Ishikawa (cell line): ENCODE data around the gene SGTA.

Source experiments
- CEBPB ChIP-seq: IDR thresholded peaks from 2 replicates; pipeline ENCODE4 v1.6.1; 2012
- CREB1 ChIP-seq: IDR thresholded peaks from 2 replicates; pipeline ENCODE4 v1.6.1; 2012; ENCODE audit warnings: low read depth
- EGR1 ChIP-seq: IDR thresholded peaks from 2 replicates; pipeline ENCODE4 v1.6.1; 2012
- EP300 ChIP-seq: IDR thresholded peaks from 2 replicates; pipeline ENCODE4 v1.6.1; 2012; ENCODE audit warnings: borderline replicate concordance
- FOXM1 ChIP-seq: IDR thresholded peaks from 2 replicates; pipeline ENCODE4 v1.6.1; 2012; ENCODE audit warnings: low read depth, borderline replicate concordance
- MAX ChIP-seq: IDR thresholded peaks from 2 replicates; pipeline ENCODE4 v1.6.1; 2012
- NFIC ChIP-seq: IDR thresholded peaks from 2 replicates; pipeline ENCODE4 v1.6.1; 2012
- RAD21 ChIP-seq: IDR thresholded peaks from 2 replicates; pipeline ENCODE4 v1.6.1; 2012; ENCODE audit warnings: low read depth
- REST ChIP-seq: IDR thresholded peaks from 2 replicates; pipeline ENCODE4 v1.6.1; 2012; ENCODE audit warnings: low read depth, mild to moderate bottlenecking
- TAF1 ChIP-seq: IDR thresholded peaks from 2 replicates; pipeline ENCODE4 v1.6.1; 2012; ENCODE audit warnings: low read depth, mild to moderate bottlenecking
- TCF12 ChIP-seq: IDR thresholded peaks from 2 replicates; pipeline ENCODE4 v1.6.1; 2012; ENCODE audit warnings: low read depth
- TEAD4 ChIP-seq: IDR thresholded peaks from 2 replicates; pipeline ENCODE4 v1.6.1; 2012
- USF1 ChIP-seq: IDR thresholded peaks from 2 replicates; pipeline ENCODE4 v1.6.1; 2012
- YY1 ChIP-seq: IDR thresholded peaks from 2 replicates; pipeline ENCODE4 v1.6.1; 2012; ENCODE audit warnings: low read depth

The SGTA gene

GRCh38 chr19:2795827-2796658 is 13.0 kb upstream of the SGTA start:
- TF ChIP-seq CEBPB (no peak), FOXM1 (no peak), TAF1 (no peak), CREB1 (no peak), TEAD4 (no peak), TCF12 (no peak), MAX (no peak), EP300 (no peak), USF1 (no peak), YY1 (no peak), RAD21 (no peak), REST (no peak), NFIC (no peak), EGR1 (no peak)

- TF ChIP-seq EGR1 (no peak), CEBPB (no peak), USF1 (no peak), MAX (no peak), REST (no peak), TCF12 (no peak)
Observed at GRCh38 chr19:2793577-2793976, 10.5 kb upstream of the SGTA start.

GRCh38 chr19:2793126-2793525 is 10.1 kb upstream of the SGTA start:
- TF ChIP-seq NFIC (no peak), EP300 (no peak), TAF1 (no peak), FOXM1 (no peak), TCF12 (no peak), MAX (no peak), EGR1 (no peak), YY1 (no peak), CREB1 (no peak), REST (no peak), TEAD4 (no peak), RAD21 (no peak), USF1 (no peak)

GRCh38 chr19:2791876-2792275 is 8.8 kb upstream of the SGTA start:
- TF ChIP-seq USF1 (no peak), EP300 (no peak), NFIC (no peak), FOXM1 (no peak), REST (no peak), EGR1 (no peak), TCF12 (no peak)
